BLaER1 (cell line): ENCODE measurements around the gene CFAP52.
"Not testable (repeated sequence)": the region's sequence is repeated elsewhere in the genome, so short reads cannot be mapped to it uniquely, and the experiment has no call there.

Experiments used
- H3K27ac ChIP-seq: shearing (Covaris generic); formaldehyde crosslinking; 2 replicates; pipeline ENCODE4 v1.8.1; 2022
- H3K27me3 ChIP-seq: shearing (Covaris generic); formaldehyde crosslinking; 2 replicates; pipeline ENCODE4 v1.8.1; 2022
- H3K36me3 ChIP-seq: shearing (Covaris generic); formaldehyde crosslinking; 2 replicates; pipeline ENCODE4 v1.8.1; 2022
- H3K4me1 ChIP-seq: shearing (Covaris generic); formaldehyde crosslinking; 2 replicates; pipeline ENCODE4 v1.8.1; 2022
- H3K4me2 ChIP-seq: shearing (Covaris generic); formaldehyde crosslinking; 2 replicates; pipeline ENCODE4 v1.8.1; 2022
- H3K4me3 ChIP-seq: shearing (Covaris generic); formaldehyde crosslinking; 2 replicates; pipeline ENCODE4 v1.8.1; 2022
- H3K9ac ChIP-seq: shearing (Covaris generic); formaldehyde crosslinking; 2 replicates; pipeline ENCODE4 v1.8.1; 2022
- H3K9me3 ChIP-seq: shearing (Covaris generic); formaldehyde crosslinking; 2 replicates; pipeline ENCODE4 v1.8.1; 2022
- H4K20me1 ChIP-seq: shearing (Covaris generic); formaldehyde crosslinking; 2 replicates; pipeline ENCODE4 v1.8.1; 2022
- Cebpa-rat ChIP-seq: shearing (Covaris generic); IDR thresholded peaks from 2 replicates; pipeline ENCODE4 v1.8.1; 2022

Gene CFAP52

GRCh38 chr17:9568957-9569588 lies 7.4 kb upstream of the CFAP52 start:
- Histone ChIP-seq H3K4me1 (peaks cover 9% of the 10 kb centered on the region), H3K27me3 (no peaks in the 10 kb centered on the region), H3K36me3 (peaks cover 62% of the 10 kb centered on the region), H3K27ac (no peak overlapping the region), H3K4me2 (no peak overlapping the region), H3K9ac (no peak overlapping the region), H4K20me1 (peaks cover 17% of the 10 kb centered on the region), H3K9me3 (no peaks in the 10 kb centered on the region), H3K4me3 (no peak overlapping the region)
- TF ChIP-seq Cebpa-rat, result no peak

- Histone ChIP-seq H3K9me3 (no peaks in the 10 kb centered on the region), H3K27me3 (no peaks in the 10 kb centered on the region), H3K9ac (no peak overlapping the region), H3K4me2 (no peak overlapping the region), H3K4me3 (no peak overlapping the region), H3K36me3 (peaks cover 45% of the 10 kb centered on the region), H3K4me1 (peaks cover 12% of the 10 kb centered on the region), H4K20me1 (peaks cover 17% of the 10 kb centered on the region), H3K27ac (no peak overlapping the region)
- no peak for TF ChIP-seq Cebpa-rat
Observed at GRCh38 chr17:9571201-9571600, 5.2 kb upstream of the CFAP52 start.

- Histone ChIP-seq H3K27me3 (no peaks in the 10 kb centered on the region), H3K4me1 (peaks cover 18% of the 10 kb centered on the region), H3K4me2 (peak within 1 kb of the TSS; percentile 99), H3K9me3 (no peaks in the 10 kb centered on the region), H3K27ac (no peak within 1 kb of the TSS), H3K36me3 (peaks cover 5% of the 10 kb centered on the region), H3K9ac (peak within 1 kb of the TSS; percentile 73), H3K4me3 (peak within 1 kb of the TSS; percentile 84), H4K20me1 (peaks cover 9% of the 10 kb centered on the region)
- no peak for TF ChIP-seq Cebpa-rat
Observed at GRCh38 chr17:9575381-9576101, 901 bp upstream of the CFAP52 start, which contains the start of gene STX8. TSS of gene STX8 (minus strand) at chr17:9575820. CDS start at chr17:9575808, 12 bp downstream.

- Histone ChIP-seq H4K20me1 (no peaks in the 10 kb centered on the region), H3K9me3 (no peaks in the 10 kb centered on the region), H3K27ac (no peak overlapping the region), H3K27me3 (no peaks in the 10 kb centered on the region), H3K4me2 (peak overlapping the region; percentile 99), H3K9ac (no peak overlapping the region), H3K36me3 (no peaks in the 10 kb centered on the region), H3K4me1 (peaks cover 18% of the 10 kb centered on the region), H3K4me3 (no peak overlapping the region)
- TF ChIP-seq Cebpa-rat, result no peak
Observed at GRCh38 chr17:9577373-9577709, 899 bp downstream of the CFAP52 start.

- TF ChIP-seq Cebpa-rat, result no peak
- no peaks in the 10 kb centered on the region for H3K36me3 ChIP-seq
- H3K27me3 ChIP-seq, result no peaks in the 10 kb centered on the region
- H3K4me1 ChIP-seq, result no peaks in the 10 kb centered on the region
- no peak overlapping the region for H3K27ac ChIP-seq
- H3K4me2 ChIP-seq, result no peak overlapping the region
- H4K20me1 ChIP-seq, result no peaks in the 10 kb centered on the region
- H3K4me3 ChIP-seq, result no peak overlapping the region
- no peak overlapping the region for H3K9ac ChIP-seq
- H3K9me3 ChIP-seq, result peaks cover 20% of the 10 kb centered on the region
Observed at GRCh38 chr17:9587969-9588656, 11.7 kb downstream of the CFAP52 start.

- no peak overlapping the region for H3K4me2 ChIP-seq
- H3K4me3 ChIP-seq, result no peak overlapping the region
- TF ChIP-seq Cebpa-rat, result no peak
Observed at GRCh38 chr17:9594065-9594464, 17.6 kb downstream of the CFAP52 start.

GRCh38 chr17:9597638-9598037 lies 21.2 kb downstream of the CFAP52 start:
- H3K9ac ChIP-seq, H3K9me3 ChIP-seq, H3K4me1 ChIP-seq, H3K4me2 ChIP-seq, H3K27me3 ChIP-seq, H3K4me3 ChIP-seq, H4K20me1 ChIP-seq, H3K36me3 ChIP-seq, H3K27ac ChIP-seq: not testable (repeated sequence)

More at GRCh38 chr17:9594065-9594464, 17.6 kb downstream of the CFAP52 start:
- Histone ChIP-seq H3K9me3 (no peaks in the 10 kb centered on the region), H3K27me3 (no peaks in the 10 kb centered on the region), H3K4me1 (no peaks in the 10 kb centered on the region), H4K20me1 (no peaks in the 10 kb centered on the region), H3K9ac (no peak overlapping the region), H3K36me3 (no peaks in the 10 kb centered on the region), H3K27ac (no peak overlapping the region)

- no peaks in the 10 kb centered on the region for H3K27me3 ChIP-seq
Observed at GRCh38 chr17:9598661-9599060, 22.2 kb downstream of the CFAP52 start.

GRCh38 chr17:9604583-9604982 lies 28.1 kb downstream of the CFAP52 start:
- not testable (repeated sequence) for H3K27me3 ChIP-seq, H4K20me1 ChIP-seq

More at GRCh38 chr17:9598661-9599060, 22.2 kb downstream of the CFAP52 start:
- no peak overlapping the region for H3K27ac ChIP-seq
- H3K4me3 ChIP-seq, result no peak overlapping the region
- H4K20me1 ChIP-seq, result no peaks in the 10 kb centered on the region
- no peak overlapping the region for H3K9ac ChIP-seq
- no peak overlapping the region for H3K4me2 ChIP-seq
- TF ChIP-seq Cebpa-rat, result no peak
- H3K36me3 ChIP-seq, result no peaks in the 10 kb centered on the region
- H3K4me1 ChIP-seq, result no peaks in the 10 kb centered on the region
- no peaks in the 10 kb centered on the region for H3K9me3 ChIP-seq

GRCh38 chr17:9606453-9606852 lies 30.0 kb downstream of the CFAP52 start:
- H3K27ac ChIP-seq, result no peak overlapping the region
- H3K4me2 ChIP-seq, result no peak overlapping the region
- H3K36me3 ChIP-seq, result no peaks in the 10 kb centered on the region
- no peak overlapping the region for H3K9ac ChIP-seq
- TF ChIP-seq Cebpa-rat, result no peak
- no peaks in the 10 kb centered on the region for H4K20me1 ChIP-seq
- no peak overlapping the region for H3K4me3 ChIP-seq
- H3K4me1 ChIP-seq, result peaks cover 4% of the 10 kb centered on the region; the same call in 1 of the 2 replicates
- H3K27me3 ChIP-seq, result no peaks in the 10 kb centered on the region
- no peaks in the 10 kb centered on the region for H3K9me3 ChIP-seq

More at GRCh38 chr17:9604583-9604982, 28.1 kb downstream of the CFAP52 start:
- not testable (repeated sequence) for H3K4me3 ChIP-seq, H3K36me3 ChIP-seq, H3K9ac ChIP-seq, H3K4me1 ChIP-seq, H3K4me2 ChIP-seq, H3K9me3 ChIP-seq, H3K27ac ChIP-seq

GRCh38 chr17:9607058-9607457 lies 30.6 kb downstream of the CFAP52 start:
- H3K4me2 ChIP-seq, H3K9ac ChIP-seq, H3K36me3 ChIP-seq, H3K9me3 ChIP-seq, H3K4me1 ChIP-seq, H3K27ac ChIP-seq, H4K20me1 ChIP-seq, H3K27me3 ChIP-seq, H3K4me3 ChIP-seq: not testable (repeated sequence)
